Upper lobe of left lung (tissue), 4 donors: ENCODE data around the gene SORCS3.

Source experiments
- CTCF ChIP-seq, 6 experiments: fragments of 450-650 bp in 4 of 6; fragments of 200-600 bp in 2 of 6; sonication (generic) in 2 of 6; IDR thresholded peaks; one replicate each; pipeline ENCODE4 v1.5.1; 2016 to 2019; ENCODE audit warnings: antibody characterized with exemption in 6 of 6
- EP300 ChIP-seq, 4 donors: sonication (generic); formaldehyde crosslinking; IDR thresholded peaks; one replicate each; pipeline ENCODE4 v1.5.1; 2017; ENCODE audit warnings: antibody characterized with exemption in 4 of 4, control low read depth in 2 of 4
- POLR2A ChIP-seq, 4 donors: fragments of 450-650 bp; IDR thresholded peaks; one replicate each; pipeline ENCODE4 v1.5.1; 2016 to 2017; ENCODE audit warnings: antibody characterized with exemption in 4 of 4, mild to moderate bottlenecking in 2 of 4

DNA sequence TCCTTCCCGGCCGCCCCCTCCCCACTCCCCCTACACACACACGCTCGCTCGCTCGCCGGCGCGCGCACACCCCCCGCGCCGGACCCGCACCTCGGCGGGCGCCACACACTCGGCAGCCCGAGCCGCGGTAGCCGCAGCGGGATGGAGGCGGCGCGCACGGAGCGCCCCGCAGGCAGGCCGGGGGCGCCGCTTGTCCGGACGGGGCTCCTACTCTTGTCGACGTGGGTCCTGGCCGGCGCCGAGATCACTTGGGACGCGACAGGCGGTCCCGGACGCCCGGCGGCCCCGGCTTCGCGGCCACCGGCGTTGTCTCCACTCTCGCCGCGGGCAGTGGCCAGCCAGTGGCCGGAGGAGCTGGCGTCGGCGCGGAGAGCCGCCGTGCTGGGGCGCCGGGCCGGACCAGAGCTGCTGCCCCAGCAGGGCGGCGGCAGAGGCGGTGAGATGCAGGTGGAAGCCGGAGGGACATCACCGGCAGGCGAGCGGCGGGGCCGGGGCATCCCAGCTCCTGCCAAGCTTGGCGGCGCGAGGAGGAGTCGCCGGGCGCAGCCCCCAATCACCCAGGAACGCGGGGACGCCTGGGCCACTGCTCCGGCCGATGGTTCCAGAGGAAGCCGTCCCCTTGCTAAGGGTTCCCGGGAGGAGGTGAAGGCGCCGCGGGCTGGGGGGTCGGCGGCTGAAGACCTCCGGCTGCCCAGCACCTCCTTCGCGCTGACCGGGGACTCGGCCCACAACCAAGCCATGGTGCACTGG, at the start of gene SORCS3:
- no peak for TF ChIP-seq CTCF (IDR thresholded peaks at IDR 0.05)
- TF ChIP-seq POLR2A (IDR thresholded peaks at IDR 0.05), result no peak
- no peak for TF ChIP-seq EP300 (IDR thresholded peaks at IDR 0.05)
